Mucosa of stomach (tissue), 1 donor: Measurements from ENCODE around the gene TPCN1.
A peak's percentile ranks its signal among the peaks of the same experiment; 100 is the strongest.

Experiments
- H3K27me3 ChIP-seq: one replicate; pipeline ENCODE4 v1.7.0; 2013; ENCODE audit warnings: mild to moderate bottlenecking, low read length; ENCODE audit not compliant: control insufficient read depth, insufficient read depth
- H3K36me3 ChIP-seq: one replicate; pipeline ENCODE4 v1.7.0; 2013; ENCODE audit warnings: low read length; ENCODE audit not compliant: control insufficient read depth, insufficient read depth
- H3K4me1 ChIP-seq: one replicate; pipeline ENCODE4 v1.7.0; 2013; ENCODE audit warnings: mild to moderate bottlenecking, low read length; ENCODE audit not compliant: control insufficient read depth, insufficient read depth
- H3K4me3 ChIP-seq: one replicate; pipeline ENCODE4 v1.7.0; 2013; ENCODE audit warnings: low read length
- H3K9ac ChIP-seq: one replicate; pipeline ENCODE4 v1.7.0; 2013; ENCODE audit warnings: mild to moderate bottlenecking, low read length, moderate library complexity
- H3K9me3 ChIP-seq: one replicate; pipeline ENCODE4 v1.7.0; 2013; ENCODE audit warnings: mild to moderate bottlenecking, low read length, moderate library complexity; ENCODE audit not compliant: control insufficient read depth
- donor health status: Pancreatic carcinoma.

Gene TPCN1

GRCh38 chr12:113333877-113334785 lies 112.9 kb downstream of the TPCN1 start:
- Histone ChIP-seq H3K27me3 (no peaks in the 10 kb centered on the region), H3K4me1 (peaks cover 13% of the 10 kb centered on the region), H3K9ac (peak overlapping the region; percentile 76), H3K4me3 (peak overlapping the region; percentile 92), H3K9me3 (no peaks in the 10 kb centered on the region), H3K36me3 (no peaks in the 10 kb centered on the region)

- H3K9me3 ChIP-seq = no peaks in the 10 kb centered on the region
- peaks cover 13% of the 10 kb centered on the region for H3K4me1 ChIP-seq
- H3K27me3 ChIP-seq = no peaks in the 10 kb centered on the region
- H3K36me3 ChIP-seq = no peaks in the 10 kb centered on the region
- peak within 1 kb of the TSS; percentile 92 for H3K4me3 ChIP-seq
- peak within 1 kb of the TSS; percentile 76 for H3K9ac ChIP-seq
Measured at GRCh38 chr12:113334786-113335539, 113.7 kb downstream of the TPCN1 start, which contains the start of gene SLC8B1. Gene SLC8B1, minus strand, starts transcription at chr12:113335109. Its CDS starts 2,231 bp downstream, at chr12:113332878.

GRCh38 chr12:113339540-113339939 lies 118.3 kb downstream of the TPCN1 start:
- H3K9ac ChIP-seq = no peak overlapping the region
- H3K36me3 ChIP-seq = no peaks in the 10 kb centered on the region
- H3K9me3 ChIP-seq = no peaks in the 10 kb centered on the region
- H3K4me1 ChIP-seq = no peaks in the 10 kb centered on the region
- no peaks in the 10 kb centered on the region for H3K27me3 ChIP-seq
- H3K4me3 ChIP-seq = no peak overlapping the region

GRCh38 chr12:113340061-113340460 lies 118.8 kb downstream of the TPCN1 start:
- Histone ChIP-seq H3K9me3 (no peaks in the 10 kb centered on the region), H3K4me3 (no peak overlapping the region), H3K27me3 (no peaks in the 10 kb centered on the region), H3K4me1 (no peaks in the 10 kb centered on the region), H3K9ac (no peak overlapping the region), H3K36me3 (no peaks in the 10 kb centered on the region)

- H3K9ac ChIP-seq = no peak overlapping the region
- no peaks in the 10 kb centered on the region for H3K36me3 ChIP-seq
- H3K4me1 ChIP-seq = no peaks in the 10 kb centered on the region
- no peaks in the 10 kb centered on the region for H3K9me3 ChIP-seq
- H3K4me3 ChIP-seq = no peak overlapping the region
- no peaks in the 10 kb centered on the region for H3K27me3 ChIP-seq
Measured at GRCh38 chr12:113341535-113341934, 120.3 kb downstream of the TPCN1 start.

GRCh38 chr12:113345318-113345717 lies 124.1 kb downstream of the TPCN1 start:
- Histone ChIP-seq H3K27me3 (no peaks in the 10 kb centered on the region), H3K36me3 (no peaks in the 10 kb centered on the region), H3K4me1 (no peaks in the 10 kb centered on the region), H3K4me3 (no peak overlapping the region), H3K9ac (no peak overlapping the region), H3K9me3 (no peaks in the 10 kb centered on the region)

- no peak overlapping the region for H3K9ac ChIP-seq
- H3K36me3 ChIP-seq = no peaks in the 10 kb centered on the region
- no peak overlapping the region for H3K4me3 ChIP-seq
- H3K4me1 ChIP-seq = no peaks in the 10 kb centered on the region
- no peaks in the 10 kb centered on the region for H3K27me3 ChIP-seq
- H3K9me3 ChIP-seq = no peaks in the 10 kb centered on the region
Measured at GRCh38 chr12:113346353-113346752, 125.1 kb downstream of the TPCN1 start.

- Histone ChIP-seq H3K9ac (no peak overlapping the region), H3K4me1 (no peaks in the 10 kb centered on the region), H3K27me3 (no peaks in the 10 kb centered on the region), H3K36me3 (no peaks in the 10 kb centered on the region), H3K9me3 (no peaks in the 10 kb centered on the region), H3K4me3 (no peak overlapping the region)
Measured at GRCh38 chr12:113347107-113347506, 125.8 kb downstream of the TPCN1 start.

- H3K9me3 ChIP-seq = no peaks in the 10 kb centered on the region
- no peaks in the 10 kb centered on the region for H3K4me1 ChIP-seq
- H3K4me3 ChIP-seq = no peak overlapping the region
- H3K9ac ChIP-seq = no peak overlapping the region
- no peaks in the 10 kb centered on the region for H3K36me3 ChIP-seq
- H3K27me3 ChIP-seq = no peaks in the 10 kb centered on the region
Measured at GRCh38 chr12:113347892-113348291, 126.6 kb downstream of the TPCN1 start.
